ENCODE data around the gene RBKS.

RBKS gene

GRCh38 chr2:27907547-27907946 lies 17.4 kb upstream of the RBKS start:
- TF ChIP-seq, protein P1, sequence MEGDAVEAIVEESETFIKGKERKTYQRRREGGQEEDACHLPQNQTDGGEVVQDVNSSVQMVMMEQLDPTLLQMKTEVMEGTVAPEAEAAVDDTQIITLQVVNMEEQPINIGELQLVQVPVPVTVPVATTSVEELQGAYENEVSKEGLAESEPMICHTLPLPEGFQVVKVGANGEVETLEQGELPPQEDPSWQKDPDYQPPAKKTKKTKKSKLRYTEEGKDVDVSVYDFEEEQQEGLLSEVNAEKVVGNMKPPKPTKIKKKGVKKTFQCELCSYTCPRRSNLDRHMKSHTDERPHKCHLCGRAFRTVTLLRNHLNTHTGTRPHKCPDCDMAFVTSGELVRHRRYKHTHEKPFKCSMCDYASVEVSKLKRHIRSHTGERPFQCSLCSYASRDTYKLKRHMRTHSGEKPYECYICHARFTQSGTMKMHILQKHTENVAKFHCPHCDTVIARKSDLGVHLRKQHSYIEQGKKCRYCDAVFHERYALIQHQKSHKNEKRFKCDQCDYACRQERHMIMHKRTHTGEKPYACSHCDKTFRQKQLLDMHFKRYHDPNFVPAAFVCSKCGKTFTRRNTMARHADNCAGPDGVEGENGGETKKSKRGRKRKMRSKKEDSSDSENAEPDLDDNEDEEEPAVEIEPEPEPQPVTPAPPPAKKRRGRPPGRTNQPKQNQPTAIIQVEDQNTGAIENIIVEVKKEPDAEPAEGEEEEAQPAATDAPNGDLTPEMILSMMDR (conservative IDR thresholded peaks at IDR 0.05; ENCODE audit: low read depth, low read length), result no peak
- no peak for DNase-seq (ENCODE audit: low read depth)
- H3K4me3 ChIP-seq (ENCODE audit: low read depth, low read length), result no peak overlapping the region

DNA sequence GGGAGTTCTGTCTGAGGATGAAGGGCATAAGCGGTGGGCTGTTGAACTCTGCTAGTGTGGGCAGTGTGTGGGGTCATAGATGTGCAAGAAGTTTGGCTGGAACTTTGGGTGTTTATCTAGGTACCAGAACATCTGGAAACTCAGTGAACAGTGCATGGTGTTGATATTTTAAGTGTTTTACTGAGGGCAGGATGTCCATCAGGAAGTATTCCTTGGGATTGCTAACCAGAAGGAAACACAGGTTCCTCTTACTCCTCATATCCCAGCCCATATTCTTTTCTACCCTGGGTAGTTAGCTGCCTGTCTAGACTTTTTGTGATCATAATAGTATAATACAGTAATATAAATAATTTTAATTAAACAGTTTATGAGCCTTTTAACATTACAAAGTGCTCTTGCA lies 15.9 kb upstream of the RBKS start:
- DNase-seq (ENCODE audit: low read depth), result no peak
- no peak overlapping the region for H3K4me3 ChIP-seq (ENCODE audit: low read depth, low read length)
- TF ChIP-seq, protein P1 (conservative IDR thresholded peaks at IDR 0.05; ENCODE audit: low read depth, low read length), result no peak

DNA sequence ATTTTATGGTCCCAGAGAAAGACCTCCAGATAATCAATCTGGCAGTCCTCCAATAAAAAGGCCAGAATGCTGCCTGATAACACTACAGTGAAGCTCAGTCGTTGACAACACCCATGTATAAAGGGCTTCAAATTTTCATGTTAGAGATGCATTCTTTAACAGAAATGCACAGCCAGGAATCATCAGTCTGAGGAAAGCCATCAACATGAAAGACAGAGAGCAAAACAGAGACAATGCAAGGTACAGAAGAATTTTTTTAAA lies 14.1 kb upstream of the RBKS start:
- H3K4me3 ChIP-seq (ENCODE audit: low read depth, low read length), result no peak overlapping the region
- TF ChIP-seq, protein P1 (conservative IDR thresholded peaks at IDR 0.05; ENCODE audit: low read depth, low read length), result no peak
- DNase-seq (ENCODE audit: low read depth), result no peak

DNA sequence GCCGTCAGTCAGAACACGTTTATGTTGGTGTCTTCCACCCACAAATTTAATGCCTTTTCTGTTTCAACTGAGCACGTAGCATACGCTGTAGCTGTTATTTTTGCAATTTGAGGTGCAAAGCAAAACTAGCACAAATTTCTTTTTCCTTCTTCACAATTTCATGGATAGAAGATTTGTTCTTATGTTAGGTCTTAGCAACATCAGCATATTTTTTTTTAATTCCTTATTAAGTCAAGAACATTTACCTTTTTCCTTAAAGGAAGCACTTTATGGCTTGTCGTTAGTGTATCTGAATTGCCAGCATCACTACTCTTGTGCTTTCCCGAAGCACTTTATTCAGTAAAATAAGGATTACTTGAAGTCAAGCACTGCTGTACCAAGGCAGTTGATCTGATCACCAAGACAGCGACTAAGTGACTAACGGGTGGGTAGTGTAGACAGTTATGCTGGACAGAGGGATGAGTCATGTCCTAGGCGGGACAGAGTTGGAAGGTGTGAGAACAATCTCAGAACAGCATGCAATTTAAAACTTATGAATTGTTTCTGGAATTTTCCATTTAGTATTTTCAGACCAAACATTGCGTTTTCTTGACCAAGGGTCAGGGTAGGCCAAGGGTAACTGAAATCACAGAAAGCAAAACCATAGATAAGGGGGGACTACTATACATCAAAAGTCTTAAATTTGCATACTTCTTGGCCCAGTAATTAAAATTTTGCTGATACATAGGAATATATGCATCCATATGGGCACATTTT lies 13.6 kb upstream of the RBKS start:
- TF ChIP-seq, protein P1 (conservative IDR thresholded peaks at IDR 0.05; ENCODE audit: low read depth, low read length), result no peak
- no peak overlapping the region for H3K4me3 ChIP-seq (ENCODE audit: low read depth, low read length)
- peak; percentile 70 for DNase-seq (ENCODE audit: low read depth)

GRCh38 chr2:27903018-27903417 lies 12.8 kb upstream of the RBKS start:
- H3K4me3 ChIP-seq (ENCODE audit: low read depth, low read length), result no peak overlapping the region
- DNase-seq (ENCODE audit: low read depth), result no peak
- TF ChIP-seq, protein P1 (conservative IDR thresholded peaks at IDR 0.05; ENCODE audit: low read depth, low read length), result no peak

GRCh38 chr2:27902098-27902497 lies 11.9 kb upstream of the RBKS start:
- no peak overlapping the region for H3K4me3 ChIP-seq (ENCODE audit: low read depth, low read length)
- no peak for DNase-seq (ENCODE audit: low read depth)
- TF ChIP-seq, protein P1 (conservative IDR thresholded peaks at IDR 0.05; ENCODE audit: low read depth, low read length), result no peak

- TF ChIP-seq, protein P1 (conservative IDR thresholded peaks at IDR 0.05; ENCODE audit: low read depth, low read length), result no peak
- no peak overlapping the region for H3K4me3 ChIP-seq (ENCODE audit: low read depth, low read length)
- DNase-seq (ENCODE audit: low read depth), result peak; percentile 20
These were observed 11.0 kb upstream of the RBKS start for GRCh38 chr2:27901234-27901633.
